Central memory CD8-positive, alpha-beta T cell (primary cell): ENCODE measurements around the gene GNAI1.

Source experiments
- ATAC-seq: fragments of 150-1000 bp; cut with Tn5 transposase; replicated peaks from 2 replicates; pipeline ENCODE4 v1.10.0; 2022; ENCODE audit warnings: mild to moderate bottlenecking, moderate FRiP score, moderate number of reproducible peaks; ENCODE audit not compliant: poor library complexity, severe bottlenecking; ENCODE audit errors: extremely low read depth
- DNase-seq, 2 donors: peaks; one replicate each; pipeline ENCODE4 v3.0.0; 2021; ENCODE audit warnings: low spot score in 2 of 2
- H3K27ac Mint-ChIP-seq: one replicate; pipeline ENCODE4 v1.8.0; 2022; ENCODE audit warnings: low read depth, mild to moderate bottlenecking, moderate library complexity, mixed read lengths
- H3K27me3 Mint-ChIP-seq: one replicate; pipeline ENCODE4 v1.8.0; 2022; ENCODE audit warnings: mixed read lengths
- H3K36me3 Mint-ChIP-seq: one replicate; pipeline ENCODE4 v1.8.0; 2022; ENCODE audit warnings: mild to moderate bottlenecking, moderate library complexity, mixed read lengths; ENCODE audit not compliant: insufficient read depth
- H3K4me1 Mint-ChIP-seq: one replicate; pipeline ENCODE4 v1.8.0; 2022; ENCODE audit warnings: mixed read lengths
- H3K4me3 Mint-ChIP-seq: one replicate; pipeline ENCODE4 v1.8.0; 2022; ENCODE audit warnings: mild to moderate bottlenecking, moderate library complexity, mixed read lengths
- H3K9me3 Mint-ChIP-seq: one replicate; pipeline ENCODE4 v1.8.0; 2022; ENCODE audit warnings: mixed read lengths

GNAI1 gene

DNA sequence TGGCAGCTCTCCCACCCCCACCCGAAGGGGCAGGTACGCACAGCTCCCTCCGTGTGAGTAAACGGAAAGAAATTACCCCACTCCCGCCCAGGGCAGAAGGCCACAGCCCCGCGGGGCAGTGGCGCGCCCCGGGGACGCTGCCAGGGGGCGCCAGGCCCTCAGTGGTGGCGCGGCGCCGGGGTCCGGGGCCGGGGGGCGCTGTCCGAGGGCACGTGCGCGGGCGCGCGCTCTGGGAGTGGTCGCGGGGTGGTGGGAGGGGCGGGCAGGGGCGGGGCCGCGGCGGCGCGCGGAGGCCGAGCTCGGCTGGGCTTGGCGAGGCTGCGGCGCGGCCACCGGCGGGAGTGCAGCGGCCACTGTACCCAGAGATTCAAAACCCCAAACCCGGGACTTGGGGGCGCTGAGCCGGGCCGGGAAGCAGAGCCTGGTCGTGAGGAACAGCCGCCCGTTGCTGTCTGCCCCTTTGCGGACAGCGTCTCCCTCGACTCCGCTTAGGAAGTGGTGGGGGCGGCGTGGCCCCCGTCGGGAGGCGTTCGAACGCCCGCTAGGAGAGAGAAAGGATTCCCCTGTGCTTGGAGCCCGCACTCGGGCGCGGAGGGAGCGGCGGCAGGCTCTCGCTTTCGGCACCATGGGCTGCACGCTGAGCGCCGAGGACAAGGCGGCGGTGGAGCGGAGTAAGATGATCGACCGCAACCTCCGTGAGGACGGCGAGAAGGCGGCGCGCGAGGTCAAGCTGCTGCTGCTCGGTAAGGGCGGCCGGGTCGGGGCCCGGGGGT is at the start of gene GNAI1:
Gene GNAI1 (plus strand): TSS at position 296 of the 773 bp plus-strand sequence. CDS start 330 bp downstream, at position 626.
- DNase-seq, result no peak
- H3K36me3 Mint-ChIP-seq, result no peaks in the 10 kb centered on the region
- H3K27me3 Mint-ChIP-seq, result peaks cover 27% of the 10 kb centered on the region
- H3K9me3 Mint-ChIP-seq, result peaks cover 8% of the 10 kb centered on the region
- H3K27ac Mint-ChIP-seq, result no peak within 1 kb of the TSS
- ATAC-seq, result no peak
- peak within 1 kb of the TSS; percentile 57 for H3K4me3 Mint-ChIP-seq
- no peaks in the 10 kb centered on the region for H3K4me1 Mint-ChIP-seq

DNA sequence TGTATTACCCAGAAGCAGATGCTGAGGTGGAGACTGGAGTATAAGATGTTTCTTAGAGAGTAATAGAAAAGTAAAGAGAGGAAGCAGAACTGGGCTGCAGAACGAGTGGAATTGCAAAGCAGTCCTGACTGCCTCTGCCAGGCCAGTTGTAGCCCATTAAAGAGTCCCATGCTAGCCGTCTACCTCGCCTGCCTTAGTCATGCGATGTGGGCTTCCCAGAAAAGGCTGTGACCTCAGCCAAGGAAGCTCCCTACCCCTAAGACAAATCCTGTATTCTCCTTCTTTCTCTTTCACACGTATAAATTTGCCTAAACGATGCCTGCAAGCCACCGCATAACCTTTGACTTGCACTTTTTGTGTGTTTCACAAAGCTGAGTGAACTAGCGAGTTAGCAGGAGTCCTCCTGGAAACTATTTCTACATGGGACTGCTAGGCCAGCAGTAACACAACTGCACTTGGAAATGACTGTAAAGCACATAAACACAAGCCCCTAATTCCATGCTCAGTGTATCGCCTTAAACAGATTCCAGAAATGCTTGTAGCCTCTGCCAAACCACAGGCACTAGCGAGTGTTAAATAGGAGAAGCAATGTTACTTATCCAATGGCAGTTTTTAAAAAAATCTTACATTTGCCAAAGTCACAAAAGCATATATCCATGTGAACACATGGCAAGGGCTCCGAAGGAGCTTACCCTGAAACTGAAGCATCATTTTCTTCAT is 47.4 kb upstream of the GNAI1 start:
- ATAC-seq (no peak), DNase-seq (no peak)
- H3K4me3 Mint-ChIP-seq, result no peak overlapping the region
- H3K4me1 Mint-ChIP-seq, result no peaks in the 10 kb centered on the region
- no peaks in the 10 kb centered on the region for H3K27me3 Mint-ChIP-seq
- H3K9me3 Mint-ChIP-seq, result no peaks in the 10 kb centered on the region
- no peaks in the 10 kb centered on the region for H3K36me3 Mint-ChIP-seq
- H3K27ac Mint-ChIP-seq, result no peak overlapping the region

DNA sequence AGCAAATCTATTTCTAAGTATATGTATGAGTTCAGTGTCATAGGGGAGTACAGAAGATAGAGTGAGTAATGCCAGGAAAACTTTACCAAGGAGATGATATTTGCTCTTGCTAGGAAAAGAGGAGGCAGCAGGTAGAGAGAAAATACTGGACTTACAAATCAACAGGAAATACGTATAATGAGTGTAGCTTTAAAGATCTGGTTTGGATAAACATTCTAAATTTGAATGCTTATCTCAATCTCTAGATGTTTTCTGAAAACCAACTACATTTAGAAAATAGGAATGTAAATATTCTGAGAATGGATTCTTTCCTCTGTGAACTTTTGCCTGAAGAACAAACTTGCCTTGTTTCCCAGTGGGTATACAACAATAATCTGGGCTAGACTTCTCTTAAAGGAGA is 46.9 kb upstream of the GNAI1 start:
- DNase-seq, result no peak
- no peak overlapping the region for H3K27ac Mint-ChIP-seq

DNA sequence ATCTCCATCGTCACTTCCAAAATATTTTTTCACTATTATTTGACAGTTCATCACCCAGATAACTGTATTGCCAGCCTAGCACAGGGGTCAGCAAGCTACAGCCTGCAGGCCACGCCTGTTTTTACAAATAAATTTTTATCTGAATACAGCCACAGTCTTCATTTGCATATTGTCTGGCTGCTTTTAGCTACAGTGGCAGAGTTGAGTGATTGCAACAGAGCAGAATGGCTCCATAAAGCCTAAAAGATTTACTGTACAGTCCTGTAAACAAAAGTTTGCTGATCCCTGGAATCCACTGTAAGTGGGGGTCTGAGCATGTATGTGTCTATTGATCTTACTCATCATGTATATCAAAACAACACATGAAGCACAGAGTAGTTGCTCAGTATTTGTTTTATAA is 45.9 kb upstream of the GNAI1 start:
- DNase-seq (no peak), ATAC-seq (no peak)

More for the DNA sequence above, 46.9 kb upstream of the GNAI1 start:
- ATAC-seq, result no peak
- Mint-ChIP-seq H3K9me3 (no peaks in the 10 kb centered on the region), H3K36me3 (no peaks in the 10 kb centered on the region), H3K27me3 (no peaks in the 10 kb centered on the region), H3K4me1 (no peaks in the 10 kb centered on the region), H3K4me3 (no peak overlapping the region)

DNA sequence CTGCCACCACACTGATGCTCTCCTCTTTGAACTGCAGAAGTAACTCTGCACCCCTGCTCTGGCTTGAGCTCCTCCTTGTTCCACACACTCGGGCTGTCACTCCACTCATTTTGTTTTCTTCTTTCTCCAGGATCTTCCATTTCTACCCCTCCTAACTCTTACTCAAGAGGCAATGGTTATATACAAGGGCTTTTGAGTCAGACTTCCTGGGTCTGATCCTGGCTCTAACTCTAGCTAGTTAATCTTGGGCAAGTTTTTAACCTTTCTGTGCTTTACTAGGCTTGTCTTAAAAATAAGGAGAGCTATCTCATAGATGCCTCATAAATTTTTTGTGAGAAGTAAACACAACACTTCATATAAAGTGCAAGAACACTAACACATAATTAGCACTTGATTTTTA is 45.3 kb upstream of the GNAI1 start:
- no peak for ATAC-seq
- no peak overlapping the region for H3K4me3 Mint-ChIP-seq

More for the DNA sequence above, 45.9 kb upstream of the GNAI1 start:
- H3K36me3 Mint-ChIP-seq, result no peaks in the 10 kb centered on the region
- H3K4me1 Mint-ChIP-seq, result no peaks in the 10 kb centered on the region
- no peaks in the 10 kb centered on the region for H3K27me3 Mint-ChIP-seq
- no peak overlapping the region for H3K27ac Mint-ChIP-seq
- H3K4me3 Mint-ChIP-seq, result no peak overlapping the region
- H3K9me3 Mint-ChIP-seq, result no peaks in the 10 kb centered on the region

DNA sequence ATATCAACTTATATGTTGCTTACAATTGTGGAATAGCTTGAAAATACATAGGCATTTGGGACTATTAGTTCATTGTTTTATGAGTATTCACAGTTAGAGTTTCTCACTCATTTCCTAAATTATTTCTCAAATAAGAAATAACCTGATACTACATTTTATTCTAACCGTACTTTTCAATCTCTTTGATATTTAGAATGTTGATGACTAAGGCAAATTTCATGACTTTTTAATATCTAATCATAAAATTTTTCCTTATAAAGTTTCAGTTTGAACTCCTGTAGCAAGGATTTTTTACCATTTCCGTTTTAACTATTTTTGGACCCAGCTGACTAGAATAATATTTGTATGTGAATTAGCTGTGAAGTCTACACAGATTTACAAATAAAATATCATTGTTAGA is 41.3 kb upstream of the GNAI1 start:
- DNase-seq, result no peak
- ATAC-seq, result no peak
- Mint-ChIP-seq H3K4me3 (no peak overlapping the region), H3K36me3 (no peaks in the 10 kb centered on the region), H3K27ac (no peak overlapping the region), H3K9me3 (no peaks in the 10 kb centered on the region), H3K27me3 (no peaks in the 10 kb centered on the region), H3K4me1 (no peaks in the 10 kb centered on the region)

More for the DNA sequence above, 45.3 kb upstream of the GNAI1 start:
- DNase-seq, result no peak
- Mint-ChIP-seq H3K27me3 (no peaks in the 10 kb centered on the region), H3K36me3 (no peaks in the 10 kb centered on the region), H3K9me3 (no peaks in the 10 kb centered on the region), H3K27ac (no peak overlapping the region), H3K4me1 (no peaks in the 10 kb centered on the region)

DNA sequence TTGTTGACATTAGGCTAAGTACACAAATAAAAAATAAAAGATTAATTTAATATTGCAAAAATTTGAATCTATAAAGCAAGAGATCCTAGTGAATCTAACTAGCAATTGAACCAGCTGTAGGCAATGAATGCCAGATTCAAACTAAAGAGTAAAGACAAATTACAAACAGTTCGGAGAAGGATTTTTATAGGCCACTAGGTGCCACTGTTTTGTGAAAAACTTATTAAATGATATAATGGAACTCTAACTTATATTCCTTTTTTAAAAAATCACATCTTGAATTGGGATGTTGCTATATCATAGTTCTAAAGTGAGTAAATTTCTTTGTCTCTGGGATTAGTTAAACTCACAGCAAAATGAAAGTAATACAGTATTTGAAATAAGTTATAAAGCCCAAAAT is 39.1 kb upstream of the GNAI1 start:
- no peak overlapping the region for H3K4me3 Mint-ChIP-seq
- no peaks in the 10 kb centered on the region for H3K9me3 Mint-ChIP-seq
- no peak for DNase-seq
- no peak overlapping the region for H3K27ac Mint-ChIP-seq
- ATAC-seq, result no peak
- H3K27me3 Mint-ChIP-seq, result no peaks in the 10 kb centered on the region
- no peaks in the 10 kb centered on the region for H3K4me1 Mint-ChIP-seq
- no peaks in the 10 kb centered on the region for H3K36me3 Mint-ChIP-seq

DNA sequence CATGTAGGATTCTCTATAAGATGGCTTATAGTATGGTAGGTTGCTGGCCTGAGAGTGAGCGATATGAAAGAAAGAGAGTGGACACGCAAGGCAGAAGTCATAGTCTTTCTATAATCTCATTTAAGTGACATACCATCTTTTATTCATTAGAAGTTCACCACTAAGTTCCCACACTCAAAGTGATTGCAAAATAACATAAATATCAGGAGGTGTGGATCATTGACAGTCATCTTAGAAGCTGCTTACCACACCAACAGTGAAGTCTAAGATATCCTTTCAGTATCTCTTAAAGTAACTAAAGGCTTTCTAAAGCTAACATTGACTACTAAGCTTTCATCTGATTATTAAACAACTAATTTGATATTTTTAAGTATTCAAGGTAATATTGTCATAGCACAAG is 36.9 kb upstream of the GNAI1 start:
- no peaks in the 10 kb centered on the region for H3K4me1 Mint-ChIP-seq
- no peak overlapping the region for H3K27ac Mint-ChIP-seq
- no peaks in the 10 kb centered on the region for H3K27me3 Mint-ChIP-seq
- no peak for DNase-seq
- H3K9me3 Mint-ChIP-seq, result no peaks in the 10 kb centered on the region
- H3K36me3 Mint-ChIP-seq, result no peaks in the 10 kb centered on the region
- ATAC-seq, result no peak
- no peak overlapping the region for H3K4me3 Mint-ChIP-seq

DNA sequence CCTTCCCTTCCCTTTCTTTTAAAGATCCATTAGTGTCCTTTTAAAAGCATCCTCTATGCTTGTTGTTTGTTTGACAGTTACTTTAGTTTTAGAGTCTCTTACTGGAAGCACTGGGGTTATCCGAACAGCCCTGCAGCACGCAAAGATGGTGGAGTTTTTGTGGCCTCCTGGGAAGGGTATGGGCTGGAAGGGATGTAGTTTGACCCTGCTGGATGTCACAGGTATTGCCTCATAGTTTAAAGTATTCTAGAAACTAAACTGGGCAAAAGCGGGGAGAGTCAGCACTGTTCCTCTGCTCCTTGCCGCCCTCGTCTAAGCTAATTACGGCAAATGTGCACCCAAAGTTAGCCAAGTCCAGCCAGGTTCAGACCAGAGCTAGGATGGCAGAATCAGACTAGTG is 35.8 kb upstream of the GNAI1 start:
- DNase-seq (no peak), ATAC-seq (no peak)
- Mint-ChIP-seq H3K4me3 (no peak overlapping the region), H3K4me1 (no peaks in the 10 kb centered on the region), H3K36me3 (no peaks in the 10 kb centered on the region), H3K27ac (no peak overlapping the region), H3K27me3 (no peaks in the 10 kb centered on the region), H3K9me3 (no peaks in the 10 kb centered on the region)

DNA sequence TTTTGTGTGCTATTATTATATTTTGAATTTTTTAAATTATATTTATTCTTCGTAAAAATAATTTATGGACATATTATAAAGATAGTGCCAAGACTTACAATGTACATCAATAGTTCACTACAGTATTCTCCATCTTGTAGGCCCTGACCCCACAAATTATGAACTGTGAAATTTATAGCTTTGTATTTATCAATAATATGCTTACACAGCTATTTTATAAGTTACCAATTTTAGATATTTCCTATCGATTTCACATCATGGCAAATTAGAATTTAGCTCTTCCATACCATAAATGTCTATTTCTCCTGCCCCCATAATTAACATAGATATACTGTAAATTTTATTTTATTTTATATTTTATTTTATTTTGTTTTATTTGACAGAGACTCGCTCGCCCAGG is 34.4 kb upstream of the GNAI1 start:
- H3K27ac Mint-ChIP-seq, result no peak overlapping the region
- no peak overlapping the region for H3K4me3 Mint-ChIP-seq
- no peaks in the 10 kb centered on the region for H3K36me3 Mint-ChIP-seq
- peaks cover 7% of the 10 kb centered on the region for H3K9me3 Mint-ChIP-seq
- no peaks in the 10 kb centered on the region for H3K4me1 Mint-ChIP-seq
- DNase-seq (no peak), ATAC-seq (no peak)
- no peaks in the 10 kb centered on the region for H3K27me3 Mint-ChIP-seq

DNA sequence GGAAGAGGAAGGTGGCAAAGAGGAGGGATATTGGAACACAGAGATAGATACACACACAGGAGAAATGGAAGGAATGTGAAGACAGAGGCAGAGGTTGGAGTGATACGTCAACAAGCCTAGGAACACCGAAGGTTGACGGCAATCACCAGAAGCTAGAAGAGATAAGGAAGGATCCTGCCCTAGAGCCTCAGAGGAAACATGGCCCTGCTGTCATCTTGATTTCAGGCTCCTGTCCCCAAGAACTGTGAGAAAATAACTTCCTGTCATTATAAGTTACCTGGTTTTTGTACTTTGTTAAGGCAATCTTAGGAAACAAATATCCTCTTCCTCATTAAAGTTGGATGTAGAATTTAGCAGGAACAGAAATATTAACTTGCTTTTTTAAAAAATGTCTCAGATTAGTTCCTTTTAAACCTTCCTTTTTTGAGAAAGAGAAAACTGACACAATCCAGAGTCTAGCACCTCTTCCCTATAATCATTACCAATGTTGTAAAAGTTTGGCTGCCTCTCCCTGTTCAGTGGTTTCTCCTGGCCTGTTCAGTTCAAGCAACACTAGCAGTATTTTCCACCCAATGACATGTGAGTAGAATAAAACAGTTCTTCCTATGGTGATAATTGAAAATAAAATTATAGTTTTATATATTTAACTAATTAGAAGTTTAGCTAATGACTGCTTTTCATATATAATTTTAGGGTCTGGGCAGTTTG is 28.8 kb upstream of the GNAI1 start:
- Mint-ChIP-seq H3K27me3 (no peaks in the 10 kb centered on the region), H3K36me3 (no peaks in the 10 kb centered on the region), H3K27ac (no peak overlapping the region), H3K4me3 (no peak overlapping the region), H3K9me3 (peaks cover 18% of the 10 kb centered on the region), H3K4me1 (no peaks in the 10 kb centered on the region)
- DNase-seq (no peak), ATAC-seq (no peak)

DNA sequence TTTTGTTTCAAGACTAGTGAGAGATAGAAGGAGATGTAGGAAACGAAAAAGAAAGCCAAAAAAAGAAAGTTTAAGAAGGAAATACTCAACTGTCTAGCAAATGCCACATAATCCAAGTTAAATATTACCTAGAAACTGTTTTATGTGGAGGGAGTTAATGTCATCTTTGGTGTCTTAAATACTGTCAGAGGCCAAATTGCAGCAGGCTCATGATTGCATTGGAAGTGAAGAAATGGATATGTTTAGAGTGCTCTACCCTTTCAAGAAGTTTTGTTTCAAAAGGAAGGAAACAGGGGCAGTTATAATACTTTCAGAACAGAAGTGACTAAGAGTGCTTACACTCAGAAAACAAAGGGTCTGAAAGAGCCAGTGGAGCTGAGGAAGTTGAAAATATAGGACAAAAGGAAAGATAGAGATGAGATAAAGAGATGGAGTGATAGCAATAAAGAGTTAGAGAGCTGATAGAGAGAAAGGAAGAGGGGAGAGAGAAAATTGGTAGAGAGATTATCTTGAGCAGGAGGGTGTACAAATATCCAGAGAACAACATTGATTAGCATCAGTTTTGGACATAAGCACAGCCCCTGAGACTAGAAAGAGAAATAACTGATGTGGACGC is 28.0 kb upstream of the GNAI1 start:
- Mint-ChIP-seq H3K4me1 (no peaks in the 10 kb centered on the region), H3K27ac (no peak overlapping the region), H3K36me3 (no peaks in the 10 kb centered on the region), H3K27me3 (no peaks in the 10 kb centered on the region), H3K4me3 (no peak overlapping the region), H3K9me3 (peaks cover 18% of the 10 kb centered on the region)
- no peak for ATAC-seq
- DNase-seq, result no peak
